GM21717 (cell line): ENCODE results near the gene CADM1.

Experiments
- ATAC-seq: cut with Tn5 transposase; IDR thresholded peaks from one replicate; pipeline ENCODE4 v1.9.1; 2021; ENCODE audit warnings: mild to moderate bottlenecking, moderate library complexity; ENCODE audit not compliant: unreplicated experiment

CADM1 gene

DNA sequence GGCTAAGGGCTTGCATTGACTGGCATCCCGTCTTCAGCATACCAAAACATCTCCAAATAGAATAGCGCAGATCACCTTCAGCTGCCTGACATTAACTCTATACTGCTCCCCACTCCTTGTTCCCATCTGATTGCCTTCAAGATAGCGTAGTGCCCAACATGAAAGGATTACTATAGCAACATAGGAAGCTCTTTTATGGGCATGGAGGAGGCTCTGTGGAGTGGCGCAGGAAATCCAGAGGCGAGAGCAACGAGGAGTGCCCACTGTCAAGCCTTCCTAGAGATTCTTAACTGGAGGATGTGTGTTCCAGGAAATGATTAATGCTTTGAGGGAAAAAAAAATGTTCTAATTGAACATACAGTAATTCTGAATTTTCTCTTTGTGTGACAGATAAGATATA is 213.3 kb downstream of the CADM1 start:
- ATAC-seq = no peak

DNA sequence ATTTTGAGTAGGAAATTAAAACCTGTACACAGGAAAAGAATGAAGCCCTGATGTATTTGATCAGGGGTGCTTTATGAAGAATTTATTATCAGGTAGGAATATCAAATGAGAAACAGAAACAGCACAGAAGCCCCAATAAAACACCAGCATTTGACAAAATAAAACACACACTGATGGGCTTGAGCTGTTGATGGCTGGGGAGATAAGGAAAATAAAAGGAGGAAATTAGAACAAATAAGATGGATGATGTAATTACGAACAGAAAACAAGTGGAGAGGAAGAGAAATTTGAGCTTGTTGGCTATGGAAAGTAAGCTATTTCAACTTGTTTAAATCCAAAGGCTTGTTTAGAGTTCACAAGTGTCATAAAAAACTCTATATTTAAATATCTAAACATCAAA is 213.7 kb downstream of the CADM1 start:
- ATAC-seq = no peak

DNA sequence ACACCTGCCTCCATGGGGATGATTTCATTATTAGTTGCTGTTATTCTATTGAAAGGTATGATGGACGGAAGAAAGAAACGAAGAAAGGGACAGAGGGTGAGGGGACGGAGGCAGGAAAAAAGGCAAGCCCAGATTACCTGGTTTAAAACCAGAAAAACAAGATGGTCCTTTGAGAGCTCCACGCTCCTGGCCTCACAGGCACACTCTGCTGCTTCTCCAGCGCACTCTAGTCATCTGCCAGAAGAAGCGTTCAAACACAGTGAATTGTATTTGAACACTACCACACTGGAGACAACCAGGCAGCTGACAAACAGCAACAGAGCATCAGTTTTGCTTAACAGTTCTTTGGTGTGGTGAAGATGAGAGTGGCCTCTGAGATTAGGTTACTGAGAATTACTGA is 216.9 kb downstream of the CADM1 start:
- ATAC-seq = no peak

DNA sequence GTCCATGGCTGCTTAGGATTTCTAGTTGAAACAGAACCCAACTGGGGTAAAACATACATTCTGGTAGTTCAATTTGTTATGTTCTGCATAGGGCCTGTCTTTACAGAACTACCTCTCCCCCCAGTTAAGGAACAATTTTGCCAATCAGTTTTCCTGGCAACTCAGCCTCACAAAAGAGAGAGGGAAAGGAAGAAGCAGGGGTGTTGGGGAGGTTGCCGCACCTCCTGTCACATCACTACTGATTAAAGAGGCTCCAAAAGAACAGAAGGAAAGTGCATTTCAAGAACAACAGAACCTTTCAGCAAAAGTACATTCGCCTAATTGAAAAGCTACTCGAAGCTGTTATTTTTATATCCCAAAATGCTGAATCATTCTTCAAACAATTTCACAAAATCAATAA is 217.6 kb downstream of the CADM1 start:
- no peak for ATAC-seq

DNA sequence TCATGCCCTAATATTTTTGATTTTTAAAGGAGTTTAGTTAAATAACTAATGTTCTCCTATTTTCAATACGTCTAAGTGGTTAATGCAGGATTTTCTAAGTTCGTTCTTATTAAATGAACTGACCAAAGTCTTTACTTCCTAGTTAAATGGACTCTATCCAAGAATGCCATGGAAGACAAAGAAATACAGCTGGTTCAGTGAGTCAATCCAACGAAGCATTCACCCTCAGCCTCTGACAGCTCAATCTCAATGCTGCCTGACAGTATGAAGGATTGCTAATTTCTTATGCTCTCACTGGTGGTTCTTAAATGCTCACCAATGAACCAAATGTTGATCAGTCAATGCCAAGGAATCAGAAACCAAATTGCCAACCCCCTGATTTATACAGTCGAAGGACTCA is 219.4 kb downstream of the CADM1 start:
- no peak for ATAC-seq

DNA sequence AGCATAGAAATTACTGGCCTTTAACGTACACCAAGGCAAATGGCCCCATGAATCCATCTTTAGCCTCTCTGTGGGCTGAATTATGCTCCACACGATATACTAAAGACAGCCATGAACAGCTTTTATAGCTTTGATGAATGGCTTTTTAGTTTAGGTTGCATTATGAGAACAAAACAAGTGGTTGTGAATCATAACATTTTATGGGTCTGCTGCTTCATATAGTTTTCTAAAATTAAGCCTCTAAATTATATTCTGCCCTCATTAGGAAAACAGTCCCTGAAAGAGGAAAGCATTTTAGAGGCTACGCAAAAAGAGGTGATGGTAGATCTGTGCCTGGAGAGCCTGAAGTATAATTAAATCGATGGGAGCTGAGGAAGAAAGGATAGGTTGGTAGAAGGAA is 221.3 kb downstream of the CADM1 start:
- ATAC-seq = no peak

DNA sequence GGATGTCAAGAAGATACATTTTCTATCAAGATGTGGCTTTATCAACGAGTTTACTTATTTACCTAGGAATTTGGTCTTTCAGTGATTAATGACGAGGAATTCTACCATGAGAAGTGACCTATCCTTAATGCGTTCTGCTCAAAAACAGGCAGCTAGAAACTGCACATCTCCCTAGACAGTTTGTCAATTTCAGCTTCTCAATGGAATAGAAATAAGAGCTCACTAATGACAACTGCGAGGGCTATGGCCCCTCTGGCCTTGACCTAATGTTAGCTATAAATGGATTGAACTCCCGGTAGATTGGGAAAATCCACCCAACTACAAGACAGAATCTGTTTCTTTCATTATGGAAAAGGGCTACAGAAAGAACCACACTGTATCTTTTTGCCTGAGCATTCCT is 223.4 kb downstream of the CADM1 start:
- no peak for ATAC-seq

DNA sequence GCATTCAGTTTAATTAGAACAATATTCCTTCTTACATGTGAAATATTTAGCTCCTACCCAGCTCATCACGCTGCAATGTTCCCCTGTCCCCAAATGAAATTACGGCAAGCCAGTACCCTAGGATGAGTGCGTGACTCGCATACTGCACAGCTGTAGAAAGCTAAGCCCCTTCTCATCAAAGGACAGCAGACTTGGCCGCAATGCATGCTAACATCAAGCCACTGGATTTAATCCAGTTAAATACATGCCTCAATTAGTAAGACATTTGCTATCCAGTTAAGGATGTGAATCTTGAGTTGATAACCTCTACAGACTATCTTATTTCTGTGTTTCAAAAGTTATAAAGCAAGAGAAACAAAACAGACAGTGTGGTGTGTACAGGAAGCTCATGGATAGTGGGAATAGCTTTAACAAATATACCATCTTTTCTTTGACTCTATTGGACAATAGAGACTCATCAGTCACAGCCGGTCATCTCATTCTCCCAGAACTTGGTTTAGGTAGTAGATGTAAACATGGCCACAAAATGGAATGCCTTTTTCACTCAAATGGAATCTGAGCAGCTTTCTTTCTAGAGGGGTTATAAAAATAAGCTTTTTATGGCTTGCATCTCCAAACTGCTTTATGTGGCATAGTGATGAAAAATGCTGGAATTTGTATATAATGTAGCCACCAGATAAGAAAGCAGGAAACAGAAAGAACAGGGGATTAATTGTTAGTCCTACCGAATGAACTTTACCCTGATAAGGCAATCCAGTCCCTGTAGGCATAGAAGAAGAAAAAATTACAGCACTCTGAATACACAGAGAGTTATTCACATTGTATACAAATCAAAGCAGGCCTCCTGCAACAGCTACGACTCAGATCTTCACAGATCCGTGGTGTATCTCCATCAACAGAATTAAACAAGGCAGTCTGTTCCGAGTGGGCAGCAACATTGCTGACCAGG is 224.1 kb downstream of the CADM1 start:
- ATAC-seq = no peak

DNA sequence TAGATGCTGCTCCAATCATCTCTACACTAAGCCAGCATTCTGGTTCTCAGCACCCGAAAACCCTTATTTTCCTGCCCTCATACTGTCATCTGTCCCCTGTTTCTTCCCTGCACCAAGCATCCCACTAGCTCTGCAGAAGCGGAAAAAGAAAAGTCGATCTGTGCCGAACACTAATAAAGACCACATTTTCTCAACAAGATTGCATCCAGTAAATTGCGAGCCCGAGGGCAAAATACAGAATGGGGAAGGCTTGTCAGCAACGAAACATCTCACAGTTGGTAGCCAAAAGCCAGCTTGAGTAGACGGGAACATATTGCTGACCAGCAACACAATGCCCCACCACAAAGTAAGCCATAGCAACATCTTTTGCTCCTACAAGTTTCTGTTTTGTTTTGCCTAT is 227.4 kb downstream of the CADM1 start:
- no peak for ATAC-seq

DNA sequence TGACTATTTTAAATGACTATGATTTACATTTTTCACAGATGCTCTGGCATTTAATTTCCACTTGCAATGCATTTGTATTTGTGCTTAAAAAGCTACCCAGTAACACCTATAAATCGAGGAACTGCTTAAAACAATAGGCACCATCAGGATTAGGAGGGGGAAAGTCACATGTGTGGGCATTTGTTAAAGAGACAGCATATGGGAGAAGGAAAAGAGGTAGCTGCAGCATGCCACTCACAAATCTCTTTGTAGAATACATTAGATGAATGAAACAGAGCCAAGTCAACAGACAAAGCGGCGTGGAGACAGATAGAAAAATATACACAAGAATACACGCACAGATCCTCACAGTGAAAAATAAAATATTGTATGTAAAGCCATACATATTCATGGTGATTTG is 228.0 kb downstream of the CADM1 start:
- ATAC-seq = no peak

DNA sequence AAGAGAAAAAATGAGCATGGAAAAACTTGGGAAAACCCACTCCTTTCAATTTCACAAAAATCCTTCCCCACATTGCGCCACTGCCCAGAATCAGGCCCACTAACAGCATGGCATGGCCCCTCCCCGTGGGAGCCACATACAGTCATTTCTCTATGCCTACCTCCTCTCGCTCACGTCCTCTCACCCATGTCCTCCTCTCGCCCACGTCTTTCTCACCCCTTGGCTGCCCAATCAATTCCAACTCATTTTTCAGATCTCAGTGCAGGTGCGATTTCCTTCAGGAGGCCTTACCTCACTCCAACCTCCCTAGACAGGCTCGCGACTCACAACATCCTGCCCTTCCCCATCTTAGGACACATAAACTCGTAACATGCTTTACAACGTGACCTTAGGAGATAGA is 229.2 kb downstream of the CADM1 start:
- ATAC-seq = no peak

DNA sequence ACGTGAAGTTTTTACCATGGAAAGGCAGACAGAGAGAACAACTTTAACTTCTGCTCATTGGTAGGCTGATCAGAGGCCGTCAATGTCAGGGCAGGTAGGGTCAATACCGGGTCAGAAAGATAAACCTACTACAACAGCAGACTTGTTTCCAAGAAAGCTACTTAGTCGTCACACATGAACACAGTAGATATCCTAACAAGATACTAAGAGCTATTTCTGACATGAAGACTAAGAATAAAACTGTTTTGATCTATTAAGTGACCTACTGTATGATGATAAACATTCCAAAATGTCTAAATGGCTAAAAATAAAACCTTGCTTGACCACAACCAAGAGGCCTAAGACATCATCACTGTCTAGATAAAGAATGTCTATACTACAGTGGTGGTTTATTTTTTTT is 231.3 kb downstream of the CADM1 start:
- ATAC-seq = no peak

DNA sequence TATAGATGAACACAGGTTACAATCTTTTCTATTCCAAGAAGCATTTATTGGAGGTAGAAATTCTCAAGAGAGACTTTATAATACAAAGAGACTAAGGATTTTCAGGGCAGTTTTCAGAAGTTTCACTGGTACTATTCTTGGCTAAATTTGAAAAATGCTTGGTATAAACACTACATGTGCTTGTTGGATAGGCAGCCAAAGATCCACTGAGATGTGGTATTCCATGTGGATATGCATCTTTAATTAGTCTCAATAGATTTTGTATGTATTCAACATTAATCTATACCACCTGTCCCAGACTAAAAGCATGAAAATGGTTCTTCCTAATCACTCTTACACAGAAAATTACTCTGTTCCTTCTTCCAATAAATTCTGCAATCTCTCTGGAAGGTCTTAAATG is 232.6 kb downstream of the CADM1 start:
- no peak for ATAC-seq

DNA sequence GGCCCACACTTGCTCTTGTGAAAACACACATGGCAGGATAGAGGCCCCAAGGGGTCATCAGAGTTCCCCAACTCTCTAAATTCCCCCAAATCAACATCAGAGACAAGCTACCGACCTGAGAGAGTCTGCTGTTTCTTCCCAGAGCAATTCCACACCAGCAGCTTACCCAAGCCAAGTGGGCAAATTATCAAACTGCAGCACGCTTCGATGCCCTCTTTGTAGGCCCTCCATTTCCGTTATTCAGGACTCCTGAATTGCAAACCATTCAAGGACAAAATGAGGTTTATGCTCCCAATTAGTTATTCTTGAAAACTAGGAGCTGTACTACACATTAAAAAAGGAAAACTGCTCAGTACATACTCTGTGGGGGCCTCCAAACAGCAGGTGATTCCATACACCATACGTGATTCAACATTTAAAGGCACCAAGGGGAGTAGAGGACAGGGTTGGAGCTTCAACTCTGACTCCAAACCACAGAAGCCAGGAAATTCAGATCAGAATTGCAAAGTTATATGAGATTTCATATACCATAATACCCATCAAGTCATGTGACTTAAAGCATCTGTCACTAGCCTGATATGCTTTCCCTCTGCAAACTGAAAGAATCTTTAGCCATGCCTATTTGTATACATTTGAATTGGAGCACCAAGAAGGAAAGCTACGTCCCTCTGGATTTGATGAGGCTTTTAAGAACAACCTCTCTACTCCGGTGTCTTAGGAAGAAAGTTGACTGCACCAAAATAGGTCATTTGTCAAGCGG is 234.8 kb downstream of the CADM1 start:
- no peak for ATAC-seq

DNA sequence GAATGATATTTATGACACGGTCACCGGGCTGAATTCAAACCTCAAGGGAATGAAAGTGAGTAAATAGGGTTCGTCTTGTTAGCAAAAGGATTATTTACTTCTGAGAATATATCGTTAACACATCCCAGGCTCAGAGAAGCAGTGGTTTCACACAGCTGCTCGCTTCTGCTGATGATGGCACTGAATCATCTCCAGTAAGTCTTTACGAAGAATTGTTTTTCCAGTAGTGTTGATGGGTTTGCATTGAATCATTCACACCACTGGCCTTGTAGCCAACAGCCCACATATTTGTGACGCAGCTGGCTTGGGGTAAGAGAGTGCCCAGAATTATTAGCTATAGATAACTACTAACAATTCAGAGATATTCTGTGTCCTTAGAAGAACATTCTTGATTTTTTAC is 236.3 kb downstream of the CADM1 start:
- no peak for ATAC-seq

DNA sequence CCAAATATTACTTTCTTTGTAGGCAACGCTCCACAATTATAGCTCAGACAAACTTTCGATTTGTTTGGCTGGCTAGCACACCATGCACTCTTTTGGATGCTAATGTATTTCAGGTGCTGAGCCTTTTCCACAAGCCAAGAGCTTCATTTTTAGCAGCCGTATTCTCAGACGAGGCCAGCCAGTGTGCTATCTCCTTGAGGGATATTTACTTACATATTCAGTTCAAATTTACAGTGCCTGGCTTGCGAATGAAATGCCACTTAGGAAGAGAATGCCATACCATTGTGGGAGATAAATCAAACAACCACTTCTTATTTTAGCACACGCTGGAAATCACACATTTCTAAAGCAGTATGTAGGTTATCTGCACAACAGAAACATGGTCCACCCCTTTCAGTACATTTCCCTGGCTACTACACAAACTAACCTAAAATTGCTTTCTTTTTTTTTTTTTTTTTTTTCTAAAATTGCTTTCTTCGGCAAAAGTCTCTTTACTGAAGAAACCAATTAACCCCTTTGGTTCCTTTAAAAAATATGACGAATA is 236.9 kb downstream of the CADM1 start:
- no peak for ATAC-seq

DNA sequence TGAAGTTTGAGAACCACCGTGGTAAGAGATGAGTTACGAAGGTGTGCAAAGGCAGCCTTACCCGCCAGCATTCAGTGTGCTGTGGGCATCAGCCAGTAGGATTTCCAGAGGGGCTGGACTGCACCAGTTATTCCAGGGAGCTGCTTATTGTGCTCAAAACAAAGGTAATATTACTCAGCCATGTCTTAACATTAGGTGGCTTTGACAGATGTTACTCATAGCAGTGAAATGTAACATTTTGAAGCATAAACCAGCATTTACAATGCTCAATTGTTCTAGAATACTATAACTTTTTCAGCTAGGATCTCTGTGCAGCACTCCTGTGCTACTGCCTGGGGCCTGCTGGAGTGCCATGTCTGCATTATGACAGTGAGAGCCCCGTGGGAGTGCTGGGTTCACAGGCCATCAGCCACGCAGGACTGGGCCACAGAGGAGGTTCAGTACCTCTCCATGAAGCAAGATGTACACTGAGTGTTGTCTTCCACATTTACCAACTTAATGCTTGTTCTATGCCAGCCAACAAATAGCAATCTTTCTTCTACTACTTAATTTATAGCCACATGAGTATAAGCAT is 238.1 kb downstream of the CADM1 start:
- ATAC-seq = no peak

DNA sequence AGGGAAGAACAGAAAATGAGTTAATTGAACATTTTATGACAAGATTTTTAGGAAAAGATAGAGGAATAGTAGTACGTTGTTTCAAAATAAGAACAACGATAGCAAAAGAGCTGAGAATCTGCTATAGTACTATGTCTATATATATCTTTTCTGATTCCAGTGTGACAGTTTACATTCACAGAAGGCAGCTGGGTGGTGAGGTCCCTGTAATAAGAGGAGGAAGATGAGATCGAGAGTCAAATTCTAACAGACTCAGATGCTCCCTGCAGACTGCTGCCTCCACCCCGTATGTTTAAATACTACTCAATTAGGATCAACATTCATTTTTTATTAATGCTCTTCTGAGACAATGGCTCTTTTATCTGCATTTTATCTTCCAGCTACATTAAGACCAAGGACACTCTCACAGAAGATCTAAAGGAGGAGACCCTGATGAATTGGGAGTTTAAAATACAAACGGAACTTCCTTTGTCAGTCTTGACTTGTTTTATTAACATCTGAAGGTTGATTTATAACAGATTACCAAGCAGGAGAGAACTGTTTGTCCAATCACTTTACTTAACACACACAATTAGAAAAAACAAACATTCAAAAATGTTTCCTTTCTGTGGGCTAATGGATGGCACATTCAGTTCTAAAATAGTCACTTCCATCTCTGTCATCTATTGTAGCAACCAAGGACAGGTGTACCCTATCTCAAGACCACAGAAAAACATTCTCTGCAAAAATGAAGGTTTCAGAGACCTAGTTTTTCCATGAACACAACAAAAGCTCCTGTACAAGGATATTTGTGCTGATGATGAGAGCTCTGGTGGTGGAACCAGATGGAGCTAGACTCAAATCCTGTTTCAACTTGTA is 240.2 kb downstream of the CADM1 start:
- ATAC-seq = no peak

DNA sequence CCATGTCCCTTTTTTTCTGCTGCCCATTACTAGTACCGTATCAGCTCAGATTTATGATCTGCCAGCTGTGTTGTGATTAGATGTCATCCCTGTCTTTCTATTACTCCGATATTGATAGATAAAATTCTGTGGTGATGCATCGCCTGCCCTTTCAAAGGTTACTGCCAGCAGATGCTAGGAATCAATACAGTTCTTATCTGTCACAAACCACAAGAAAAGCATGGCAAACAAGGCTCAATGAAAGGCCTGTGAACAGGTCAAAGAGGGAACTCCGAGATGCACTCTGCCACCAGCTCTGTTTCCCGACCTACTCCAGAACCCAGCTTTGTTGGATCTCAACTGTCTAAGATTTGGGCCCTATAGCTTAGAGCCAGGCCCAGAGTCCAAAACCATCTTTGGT is 246.0 kb downstream of the CADM1 start:
- no peak for ATAC-seq

DNA sequence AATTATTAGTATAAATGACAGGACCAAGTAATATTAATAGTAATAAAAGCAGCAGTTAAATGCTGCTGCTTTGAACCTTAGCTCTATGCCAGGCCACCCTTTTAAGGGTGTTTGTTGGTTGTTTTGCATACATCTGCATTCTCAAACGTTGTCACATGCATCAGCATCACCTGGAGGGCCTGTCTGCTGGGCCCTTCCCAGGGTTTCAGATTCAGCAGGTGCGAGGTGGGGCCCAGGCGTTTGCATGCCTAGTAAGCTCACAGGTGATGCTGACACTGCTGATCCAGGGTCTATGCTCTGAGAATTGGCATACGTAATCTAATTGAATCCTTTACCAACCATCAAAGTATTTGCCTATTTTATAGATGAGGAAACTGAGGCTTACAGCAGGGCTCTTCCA is 246.5 kb downstream of the CADM1 start:
- ATAC-seq = no peak

DNA sequence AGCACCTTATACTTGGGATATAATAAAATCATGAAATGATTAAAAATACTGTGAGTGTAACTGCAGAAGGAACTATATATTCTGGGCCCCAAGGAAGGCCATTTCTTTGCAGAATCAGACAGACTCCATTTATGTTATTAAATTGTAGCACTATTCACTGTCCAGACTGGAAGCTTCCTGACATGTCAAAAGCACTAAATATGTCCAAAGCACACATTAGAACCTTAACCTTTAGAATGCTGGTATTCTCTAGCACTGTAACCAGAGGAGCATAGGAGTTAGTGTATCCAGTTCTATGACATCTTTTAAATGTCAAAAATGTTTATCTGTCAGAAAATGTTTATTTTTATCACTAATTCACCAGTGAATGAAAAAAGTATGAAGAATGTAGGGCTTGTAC is 246.9 kb downstream of the CADM1 start:
- ATAC-seq = no peak
